DND-41 (cell line): ENCODE results near the gene JAKMIP2.
"Not testable (repeated sequence)": the region's sequence is repeated elsewhere in the genome, so short reads cannot be mapped to it uniquely, and the experiment has no call there.

Source experiments
- ATAC-seq: fragments of 200-7000 bp; cut with Tn5 transposase; 3 replicates; pipeline ENCODE4 v1.9.1; 2021; ENCODE audit warnings: low read depth; ENCODE audit not compliant: insufficient read depth
- DNase-seq: peaks from one replicate; pipeline ENCODE4 v3.0.0-alpha.2; 2020
- H2AFZ ChIP-seq: 2 replicates; pipeline ENCODE4 v1.6.0; 2012; ENCODE audit warnings: low read depth, low read length
- H3K27ac ChIP-seq: 2 replicates; pipeline ENCODE4 v1.5.1; 2012; ENCODE audit warnings: low read length, inconsistent platforms
- H3K27me3 ChIP-seq: fragments of 200-600 bp; sonication (generic); 2 replicates; pipeline ENCODE4 v1.6.0; 2012; ENCODE audit warnings: low read length, mild to moderate bottlenecking, inconsistent platforms; ENCODE audit not compliant: insufficient read depth, poor library complexity
- H3K36me3 ChIP-seq: 2 replicates; pipeline ENCODE4 v1.5.1; 2012; ENCODE audit warnings: low read length, inconsistent platforms; ENCODE audit not compliant: insufficient read depth
- H3K4me1 ChIP-seq: 2 replicates; pipeline ENCODE4 v1.5.1; 2012; ENCODE audit warnings: mild to moderate bottlenecking, low read length; ENCODE audit not compliant: insufficient read depth
- H3K4me2 ChIP-seq: 2 replicates; pipeline ENCODE4 v1.6.0; 2012; ENCODE audit warnings: mild to moderate bottlenecking, moderate library complexity, low read length, inconsistent platforms; ENCODE audit not compliant: insufficient read depth
- H3K4me3 ChIP-seq, 2 experiments: fragments of 200-600 bp in 1 of 2; shearing (Covaris generic) in 1 of 2; 2 replicates each; pipeline ENCODE4 v1.5.1; 2012 to 2016; ENCODE audit warnings: inconsistent platforms in 2 of 2, low read length in 2 of 2, mild to moderate bottlenecking in 2 of 2, low read depth in 1 of 2, moderate library complexity in 1 of 2
- H3K79me2 ChIP-seq: 2 replicates; pipeline ENCODE4 v1.6.0; 2012; ENCODE audit warnings: low read length, inconsistent platforms; ENCODE audit not compliant: insufficient read depth
- H3K9ac ChIP-seq: 2 replicates; pipeline ENCODE4 v1.6.0; 2012; ENCODE audit warnings: low read depth, mild to moderate bottlenecking, inconsistent platforms, low read length, moderate library complexity
- H3K9me3 ChIP-seq: 2 replicates; pipeline ENCODE4 v1.5.1; 2012; ENCODE audit warnings: low read length, moderate library complexity, mild to moderate bottlenecking, inconsistent platforms; ENCODE audit not compliant: insufficient read depth, severe bottlenecking
- H4K20me1 ChIP-seq: 2 replicates; pipeline ENCODE4 v1.6.0; 2012; ENCODE audit warnings: low read length; ENCODE audit not compliant: insufficient read depth
- EZH2 ChIP-seq: IDR thresholded peaks from 3 replicates; pipeline ENCODE4 v1.6.1; 2012; ENCODE audit warnings: borderline replicate concordance, low read depth, mild to moderate bottlenecking, moderate library complexity, low read length, inconsistent platforms; ENCODE audit not compliant: severe bottlenecking
- TF ChIP-seq, protein P1 (sequence below): IDR thresholded peaks from 2 replicates; pipeline ENCODE4 v1.5.1; 2012; ENCODE audit warnings: borderline replicate concordance, low read length, moderate library complexity, mild to moderate bottlenecking; ENCODE audit not compliant: poor library complexity, severe bottlenecking; ENCODE audit errors: extremely low read depth

The JAKMIP2 gene

DNA sequence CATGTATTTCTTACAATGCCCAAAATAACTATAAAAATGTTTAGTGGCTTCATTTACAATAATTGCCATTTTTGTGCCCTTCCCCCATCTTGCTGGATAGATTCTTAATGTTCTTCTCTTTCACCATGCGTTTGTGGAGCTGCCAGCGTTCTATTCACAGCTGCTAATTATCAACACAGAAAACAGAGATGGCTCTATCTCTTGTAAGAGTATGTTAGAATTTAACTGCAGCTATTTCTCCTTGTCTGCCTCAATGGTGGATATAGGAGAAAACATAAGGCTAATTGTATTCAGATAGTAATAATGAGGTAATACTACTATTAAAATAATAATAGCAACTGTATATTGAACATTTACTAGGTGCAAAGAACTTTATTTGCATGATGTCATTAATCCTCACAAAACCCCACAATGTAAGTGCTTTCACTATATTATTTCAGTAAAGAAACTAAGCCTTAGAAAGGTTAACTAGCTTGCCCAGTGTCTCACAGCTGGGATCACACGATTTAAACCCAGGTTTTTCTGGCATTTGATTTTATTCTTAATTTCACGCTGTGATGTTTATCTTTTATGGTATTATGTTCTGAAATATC, 50.1 kb downstream of the JAKMIP2 start:
- Histone ChIP-seq H3K9me3 (no peaks in the 10 kb centered on the region), H3K4me2 (no peak overlapping the region), H3K4me1 (no peaks in the 10 kb centered on the region), H3K27me3 (no peaks in the 10 kb centered on the region), H3K79me2 (no peaks in the 10 kb centered on the region), H3K4me3 (no peak overlapping the region), H3K27ac (no peak overlapping the region), H2AFZ (no peak overlapping the region), H3K9ac (no peak overlapping the region), H3K36me3 (no peaks in the 10 kb centered on the region), H4K20me1 (no peaks in the 10 kb centered on the region)
- TF ChIP-seq EZH2, result no peak
- TF ChIP-seq, protein P1, sequence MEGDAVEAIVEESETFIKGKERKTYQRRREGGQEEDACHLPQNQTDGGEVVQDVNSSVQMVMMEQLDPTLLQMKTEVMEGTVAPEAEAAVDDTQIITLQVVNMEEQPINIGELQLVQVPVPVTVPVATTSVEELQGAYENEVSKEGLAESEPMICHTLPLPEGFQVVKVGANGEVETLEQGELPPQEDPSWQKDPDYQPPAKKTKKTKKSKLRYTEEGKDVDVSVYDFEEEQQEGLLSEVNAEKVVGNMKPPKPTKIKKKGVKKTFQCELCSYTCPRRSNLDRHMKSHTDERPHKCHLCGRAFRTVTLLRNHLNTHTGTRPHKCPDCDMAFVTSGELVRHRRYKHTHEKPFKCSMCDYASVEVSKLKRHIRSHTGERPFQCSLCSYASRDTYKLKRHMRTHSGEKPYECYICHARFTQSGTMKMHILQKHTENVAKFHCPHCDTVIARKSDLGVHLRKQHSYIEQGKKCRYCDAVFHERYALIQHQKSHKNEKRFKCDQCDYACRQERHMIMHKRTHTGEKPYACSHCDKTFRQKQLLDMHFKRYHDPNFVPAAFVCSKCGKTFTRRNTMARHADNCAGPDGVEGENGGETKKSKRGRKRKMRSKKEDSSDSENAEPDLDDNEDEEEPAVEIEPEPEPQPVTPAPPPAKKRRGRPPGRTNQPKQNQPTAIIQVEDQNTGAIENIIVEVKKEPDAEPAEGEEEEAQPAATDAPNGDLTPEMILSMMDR, result no peak
- DNase-seq (no peak), ATAC-seq (no peak)

- H3K79me2 ChIP-seq, result no peaks in the 10 kb centered on the region
- no peaks in the 10 kb centered on the region for H3K27me3 ChIP-seq
- ATAC-seq (no peak), DNase-seq (no peak)
- H3K4me1 ChIP-seq, result no peaks in the 10 kb centered on the region
- H4K20me1 ChIP-seq, result no peaks in the 10 kb centered on the region
- H2AFZ ChIP-seq, result no peak overlapping the region
- H3K27ac ChIP-seq, result no peak overlapping the region
- no peak overlapping the region for H3K9ac ChIP-seq
- TF ChIP-seq, protein P1, result no peak
- TF ChIP-seq EZH2, result no peak
- no peak overlapping the region for H3K4me3 ChIP-seq
- no peaks in the 10 kb centered on the region for H3K36me3 ChIP-seq
- no peaks in the 10 kb centered on the region for H3K9me3 ChIP-seq
- H3K4me2 ChIP-seq, result no peak overlapping the region
These were observed 50.9 kb downstream of the JAKMIP2 start for GRCh38 chr5:147731431-147732290.

DNA sequence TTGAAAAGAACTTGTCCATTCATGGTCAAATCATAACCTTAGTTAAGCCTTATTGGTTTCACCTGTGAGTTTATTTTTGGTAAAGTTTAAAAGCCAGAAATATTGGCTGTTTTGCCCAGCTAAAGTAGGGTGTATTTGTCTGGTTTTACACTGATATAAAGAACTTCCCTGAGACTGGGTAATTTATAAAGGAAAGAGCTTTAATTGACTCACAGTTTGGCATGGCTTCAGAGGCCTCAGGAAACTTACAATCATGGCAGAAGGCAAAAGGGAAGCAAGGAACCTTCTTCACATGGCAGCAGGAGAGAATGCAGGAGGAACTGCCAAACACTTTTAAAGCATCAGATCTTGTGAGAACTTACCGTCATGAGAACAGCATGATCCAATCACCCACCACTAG, 55.3 kb downstream of the JAKMIP2 start:
- no peak overlapping the region for H3K4me3 ChIP-seq
- DNase-seq (no peak), ATAC-seq (no peak)
- no peaks in the 10 kb centered on the region for H3K9me3 ChIP-seq
- TF ChIP-seq, protein P1, result no peak
- TF ChIP-seq EZH2, result no peak
- H2AFZ ChIP-seq, result no peak overlapping the region
- H3K27me3 ChIP-seq, result no peaks in the 10 kb centered on the region
- no peaks in the 10 kb centered on the region for H4K20me1 ChIP-seq
- H3K27ac ChIP-seq, result no peak overlapping the region
- no peaks in the 10 kb centered on the region for H3K36me3 ChIP-seq
- H3K9ac ChIP-seq, result no peak overlapping the region
- no peaks in the 10 kb centered on the region for H3K4me1 ChIP-seq
- no peak overlapping the region for H3K4me2 ChIP-seq
- no peaks in the 10 kb centered on the region for H3K79me2 ChIP-seq

DNA sequence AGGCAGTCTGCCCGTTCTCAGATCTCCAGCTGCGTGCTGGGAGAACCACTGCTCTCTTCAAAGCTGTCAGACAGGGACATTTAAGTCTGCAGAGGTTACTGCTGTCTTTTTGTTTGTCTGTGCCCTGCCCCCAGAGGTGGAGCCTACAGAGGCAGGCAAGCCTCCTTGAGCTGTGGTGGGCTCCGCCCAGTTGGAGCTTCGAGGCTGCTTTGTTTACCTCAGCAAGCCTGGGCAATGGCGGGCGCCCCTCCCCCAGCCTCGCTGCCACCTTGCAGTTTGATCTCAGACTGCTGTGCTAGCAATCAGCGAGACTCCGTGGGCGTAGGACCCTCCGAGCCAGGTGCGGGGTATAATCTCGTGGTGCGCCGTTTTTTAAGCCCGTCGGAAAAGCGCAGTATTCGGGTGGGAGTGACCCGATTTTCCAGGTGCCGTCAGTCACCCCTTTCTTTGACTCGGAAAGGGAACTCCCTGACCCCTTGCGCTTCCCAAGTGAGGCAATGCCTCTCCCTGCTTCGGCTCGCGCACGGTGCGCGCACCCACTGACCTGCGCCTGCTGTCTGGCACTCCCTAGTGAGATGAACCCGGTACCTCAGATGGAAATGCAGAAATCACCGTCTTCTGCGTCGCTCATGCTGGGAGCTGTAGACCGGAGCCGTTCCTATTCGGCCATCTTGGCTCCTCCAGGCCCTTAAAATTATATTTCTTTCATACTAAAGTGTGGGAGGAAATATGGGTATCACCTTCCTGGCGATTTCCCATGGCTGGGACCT, 61.2 kb downstream of the JAKMIP2 start:
- H3K79me2 ChIP-seq, H3K36me3 ChIP-seq, H3K9ac ChIP-seq, H3K4me1 ChIP-seq, H3K27ac ChIP-seq, H3K4me3 ChIP-seq, H2AFZ ChIP-seq, H4K20me1 ChIP-seq, ATAC-seq, DNase-seq, H3K9me3 ChIP-seq, H3K27me3 ChIP-seq, H3K4me2 ChIP-seq: not testable (repeated sequence)
